Adrenal gland (tissue), 5 donors: Measurements from ENCODE around the gene ALDH3A2.

Experiments used
- CTCF ChIP-seq, 6 experiments: fragments of 450-650 bp in 4 of 6; fragments of 200-600 bp in 2 of 6; sonication (generic) in 1 of 6; IDR thresholded peaks; 1 replicate in 5 of 6; 2 replicates in 1 of 6; pipeline versions ENCODE4 v1.5.1 to v1.8.0; 2016 to 2021; ENCODE audit warnings: antibody characterized with exemption in 6 of 6, mild to moderate bottlenecking in 2 of 6, moderate library complexity in 1 of 6
- POLR2A ChIP-seq, 2 donors: fragments of 450-650 bp; IDR thresholded peaks; one replicate each; pipeline ENCODE4 v1.6.1; 2017; ENCODE audit warnings: antibody characterized with exemption in 2 of 2, mild to moderate bottlenecking in 2 of 2, moderate library complexity in 1 of 2
- donor health status: DM: no; HTN: no; CAD: no.

- no peak for TF ChIP-seq POLR2A (IDR thresholded peaks at IDR 0.05)
- TF ChIP-seq CTCF (IDR thresholded peaks at IDR 0.05) = no peak
These were observed 64.9 kb downstream of the ALDH3A2 start for GRCh38 chr17:19713462-19713861.
